Body of pancreas (tissue), 4 donors: ENCODE measurements around the gene DNAAF6. TPM values are rescaled to one million over a fixed set of nuclear protein-coding genes. Genes with fewer than 3 reads are reported as not detected.
A peak's percentile ranks its signal among the peaks of the same experiment; 100 is the strongest.
"Not testable (repeated sequence)": the region's sequence is repeated elsewhere in the genome, so short reads cannot be mapped to it uniquely, and the experiment has no call there.

Experiments
- ATAC-seq: fragments of 150-250 bp; one replicate; pipeline ENCODE4 v1.9.1; 2016
- DNase-seq, 4 donors: peaks; one replicate each; pipeline ENCODE4 v3.0.0-alpha.2; 2019
- H3K27ac ChIP-seq, 4 donors: fragments of 200-600 bp; sonication (generic); 1 replicate in 3 of 4; 2 replicates in 1 of 4; pipeline versions ENCODE4 v1.5.1 to v1.6.1; 2016 to 2019; ENCODE audit warnings: mild to moderate bottlenecking in 1 of 4, mixed read lengths in 1 of 4, moderate library complexity in 1 of 4
- H3K27me3 ChIP-seq, 2 donors: fragments of 200-600 bp; sonication (generic); one replicate each; pipeline ENCODE4 v1.6.0; 2016; ENCODE audit warnings: mild to moderate bottlenecking in 1 of 2
- H3K36me3 ChIP-seq, 2 donors: fragments of 200-600 bp; sonication (generic); replicated peaks in 1 of 2; 2 replicates each; pipeline ENCODE4 v1.5.1; 2016; ENCODE audit warnings: low read depth in 2 of 2; ENCODE audit not compliant: insufficient read depth in 1 of 2
- H3K4me1 ChIP-seq: fragments of 200-600 bp; sonication (generic); one replicate; pipeline ENCODE4 v1.6.0; 2016
- H3K4me3 ChIP-seq, 2 donors: fragments of 200-600 bp; sonication (generic); 1 replicate in 1 of 2; 2 replicates in 1 of 2; pipeline ENCODE4 v1.5.1; 2016 to 2019
- H3K9me3 ChIP-seq, 3 donors: fragments of 200-600 bp; sonication (generic); 1 replicate in 2 of 3; 2 replicates in 1 of 3; pipeline ENCODE4 v1.5.1; 2016
- CTCF ChIP-seq, 7 experiments: fragments of 450-650 bp in 4 of 7; fragments of 200-600 bp in 3 of 7; sonication (generic) in 3 of 7; IDR thresholded peaks; one replicate each; pipeline ENCODE4 v1.5.1; 2016 to 2019; ENCODE audit warnings: antibody characterized with exemption in 7 of 7
- POLR2A ChIP-seq, 3 donors: fragments of 450-650 bp; IDR thresholded peaks; one replicate each; pipeline ENCODE4 v1.6.1; 2016; ENCODE audit warnings: antibody characterized with exemption in 3 of 3, mild to moderate bottlenecking in 2 of 3
- WGBS, 2 donors: methylation state at CpG; one replicate each; pipeline ENCODE4 v1.1.5; 2017; 5-methylcytosine and 5-hydroxymethylcytosine counted together
- intact Hi-C: fragments of 100-400 bp; cut with DNase I; formaldehyde crosslinking; loops from one replicate; pipeline ENCODE4 v1.15.1; 2023
- total RNA-seq, 2 donors: library from RNA; depleted of rRNA; stranded (reverse); fragments of >200 nt; gene quantifications; one replicate each; pipeline ENCODE4 v1.1.0, GENCODE V29; 2016

DNAAF6 gene
- total RNA-seq, 2 donors from 2014 or later, result not detected

- H3K27ac ChIP-seq, result no peak overlapping the region
- H3K27me3 ChIP-seq, result no peaks in the 10 kb centered on the region
- no peaks in the 10 kb centered on the region for H3K36me3 ChIP-seq
- H3K4me1 ChIP-seq, result no peaks in the 10 kb centered on the region
- DNase-seq (no peak), ATAC-seq (no peak)
- H3K9me3 ChIP-seq, result no peaks in the 10 kb centered on the region
- no peak overlapping the region for H3K4me3 ChIP-seq
- intact Hi-C loops, result no loop called here
- TF ChIP-seq POLR2A (IDR thresholded peaks at IDR 0.05) (no peak), CTCF (IDR thresholded peaks at IDR 0.05) (no peak)
These were observed 34.9 kb upstream of the DNAAF6 start for GRCh38 chrX:107171369-107172102.

- no peak for ATAC-seq
- Histone ChIP-seq H3K27ac (no peak overlapping the region), H3K9me3 (no peaks in the 10 kb centered on the region), H3K4me3 (no peak overlapping the region), H3K27me3 (no peaks in the 10 kb centered on the region), H3K4me1 (no peaks in the 10 kb centered on the region), H3K36me3 (no peaks in the 10 kb centered on the region)
- TF ChIP-seq CTCF (IDR thresholded peaks at IDR 0.05), result no peak
- TF ChIP-seq POLR2A (IDR thresholded peaks at IDR 0.05), result no peak
- no peak for DNase-seq
- intact Hi-C loops, result no loop called here
- 81 to 100% methylated on average over 1 of the region's 1 CpG for WGBS, 2 donors
These were observed 9.1 kb upstream of the DNAAF6 start for GRCh38 chrX:107197319-107197718.

- H3K27ac ChIP-seq, H3K4me1 ChIP-seq, ATAC-seq, DNase-seq, H3K36me3 ChIP-seq, H3K9me3 ChIP-seq, intact Hi-C loops, H3K4me3 ChIP-seq, H3K27me3 ChIP-seq: not testable (repeated sequence)
- 91% methylated on average over 6 of the region's 6 CpGs for WGBS, 2 donors
These were observed 8.3 kb upstream of the DNAAF6 start for GRCh38 chrX:107198074-107198473.

GRCh38 chrX:107199491-107199890 is 6.9 kb upstream of the DNAAF6 start:
- Histone ChIP-seq H3K9me3 (no peaks in the 10 kb centered on the region), H3K27me3 (no peaks in the 10 kb centered on the region), H3K36me3 (no peaks in the 10 kb centered on the region), H3K4me3 (no peak overlapping the region), H3K4me1 (no peaks in the 10 kb centered on the region), H3K27ac (no peak overlapping the region)
- no peak for DNase-seq
- ATAC-seq, result no peak
- 67 to 74% methylated on average over 3 of the region's 3 CpGs for WGBS, 2 donors
- intact Hi-C loops, result no loop called here
- TF ChIP-seq CTCF (IDR thresholded peaks at IDR 0.05), result no peak

GRCh38 chrX:107204068-107204605 is 2.3 kb upstream of the DNAAF6 start:
- DNase-seq (peak; percentile 54 to 76 (median 70)), ATAC-seq (no peak)
- Histone ChIP-seq H3K27me3 (no peaks in the 10 kb centered on the region), H3K4me3 (no peak overlapping the region), H3K9me3 (no peaks in the 10 kb centered on the region), H3K27ac (peak overlapping the region in 2 of 4 donors; percentile 30 to 52), H3K4me1 (no peaks in the 10 kb centered on the region), H3K36me3 (no peaks in the 10 kb centered on the region)
- intact Hi-C loops, result no loop called here
- TF ChIP-seq CTCF (IDR thresholded peaks at IDR 0.05) (no peak), POLR2A (IDR thresholded peaks at IDR 0.05) (peak in 1 of 3 donors; percentile 15)
- WGBS, 2 donors, result 21 to 42% methylated on average over 5 to 6 of the region's 6 CpGs
